Endodermal cell (in vitro differentiated cells): Measurements from ENCODE around the gene OR8K5. TPM values are rescaled to one million over a fixed set of nuclear protein-coding genes. Genes with fewer than 3 reads are reported as not detected.

Experiments
- DNase-seq: peaks from one replicate; pipeline ENCODE4 v3.0.0-alpha.2; 2017
- H3K27ac ChIP-seq: 2 replicates; pipeline ENCODE4 v1.5.1; 2013; ENCODE audit warnings: mild to moderate bottlenecking, low read depth, low read length, moderate library complexity
- H3K27me3 ChIP-seq: 2 replicates; pipeline ENCODE4 v1.6.1; 2013; ENCODE audit warnings: mild to moderate bottlenecking, low read length, moderate library complexity; ENCODE audit not compliant: insufficient read depth, control insufficient read depth, poor library complexity, severe bottlenecking
- H3K36me3 ChIP-seq: 2 replicates; pipeline ENCODE4 v1.7.0; 2013; ENCODE audit warnings: mild to moderate bottlenecking, low read length, moderate library complexity; ENCODE audit not compliant: control insufficient read depth, insufficient read depth
- H3K4me1 ChIP-seq: one replicate; pipeline ENCODE4 v1.7.0; 2013; ENCODE audit warnings: low read length; ENCODE audit not compliant: control insufficient read depth, insufficient read depth
- H3K4me3 ChIP-seq: 2 replicates; pipeline ENCODE4 v1.5.1; 2013; ENCODE audit warnings: mild to moderate bottlenecking, low read length, moderate library complexity
- H3K9ac ChIP-seq: 2 replicates; pipeline ENCODE4 v1.6.1; 2013; ENCODE audit warnings: mild to moderate bottlenecking, low read length, moderate library complexity; ENCODE audit not compliant: poor library complexity, severe bottlenecking; ENCODE audit errors: extremely low read depth
- H3K9me3 ChIP-seq: 2 replicates; pipeline ENCODE4 v1.6.1; 2013; ENCODE audit warnings: mild to moderate bottlenecking, low read length, moderate library complexity; ENCODE audit not compliant: control insufficient read depth
- H3K27ac Mint-ChIP-seq: 2 replicates; pipeline ENCODE4 v1.8.0; 2020; ENCODE audit warnings: mixed read lengths
- H3K27me3 Mint-ChIP-seq: 2 replicates; pipeline ENCODE4 v1.8.0; 2021; ENCODE audit warnings: mild to moderate bottlenecking, mixed read lengths; ENCODE audit not compliant: insufficient read depth
- H3K36me3 Mint-ChIP-seq: 2 replicates; pipeline ENCODE4 v1.8.0; 2020; ENCODE audit warnings: low read depth, mixed read lengths
- H3K4me1 Mint-ChIP-seq: 2 replicates; pipeline ENCODE4 v1.8.0; 2020; ENCODE audit warnings: mixed read lengths
- H3K4me3 Mint-ChIP-seq: 2 replicates; pipeline ENCODE4 v1.8.0; 2020; ENCODE audit warnings: mild to moderate bottlenecking, moderate library complexity, mixed read lengths
- H3K9me3 Mint-ChIP-seq: 2 replicates; pipeline ENCODE4 v1.8.0; 2020; ENCODE audit warnings: mild to moderate bottlenecking, mixed read lengths
- CTCF ChIP-seq: fragments of 200-600 bp; sonication (generic); conservative IDR thresholded peaks from 2 replicates; pipeline ENCODE4 v1.5.0; 2021; ENCODE audit warnings: antibody characterized with exemption, mild to moderate bottlenecking
- WGBS, 2 experiments: methylation state at CpG; one replicate each; pipeline versions ENCODE4 v1.1.5 to v1.1.7; 2013; ENCODE audit warnings: missing lambda C conversion rate in 2 of 2, mixed read lengths in 1 of 2; ENCODE audit not compliant: insufficient coverage in 1 of 2, insufficient read length in 1 of 2; 5-methylcytosine and 5-hydroxymethylcytosine counted together
- total RNA-seq, 2 donors: library from RNA; stranded (reverse); fragmentation: NEBNext Ultra II Directional in 1 of 2; extraction: Animal tissue kit (Norgen Biotek cat#: 25700) in 1 of 2; gene quantifications; 2 replicates in 1 of 2; 3 replicates in 1 of 2; pipeline ENCODE4 v1.2.1, GENCODE V29; 2021

Gene OR8K5
- total RNA-seq, 2 donors from 2014 or later: not detected

GRCh38 chr11:56176318-56176717, 16.2 kb upstream of the OR8K5 start, which contains the start of gene OR5J2:
OR5J2 (plus strand) TSS chr11:56176618; CDS start chr11:56176618, 0 bp downstream.
- Histone ChIP-seq H3K27ac (no peak within 1 kb of the TSS), H3K4me3 (no peak within 1 kb of the TSS), H3K9ac (no peak within 1 kb of the TSS), H3K36me3 (no peaks in the 10 kb centered on the region), H3K4me1 (no peaks in the 10 kb centered on the region), H3K27me3 (no peaks in the 10 kb centered on the region), H3K9me3 (peaks cover 10% of the 10 kb centered on the region)
- H3K4me1 Mint-ChIP-seq: no peaks in the 10 kb centered on the region
- H3K9me3 Mint-ChIP-seq: peaks cover 4% of the 10 kb centered on the region
- no peak for DNase-seq
- H3K27ac Mint-ChIP-seq: no peak within 1 kb of the TSS
- 82% methylated on average over 1 of the region's 1 CpG; no CpG with 5 or more reads in 1 of the 2 experiments for WGBS, 2 experiments
- no peaks in the 10 kb centered on the region for H3K36me3 Mint-ChIP-seq
- TF ChIP-seq CTCF: no peak
- H3K4me3 Mint-ChIP-seq: no peak within 1 kb of the TSS
- H3K27me3 Mint-ChIP-seq: no peaks in the 10 kb centered on the region

GRCh38 chr11:56172256-56172830, 12.2 kb upstream of the OR8K5 start:
- Mint-ChIP-seq H3K27ac (no peak overlapping the region), H3K4me1 (peaks cover 5% of the 10 kb centered on the region)
- DNase-seq: no peak

GRCh38 chr11:56163804-56164203, 3.7 kb upstream of the OR8K5 start:
- H3K27me3 Mint-ChIP-seq: no peaks in the 10 kb centered on the region
- 83 to 91% methylated on average over 2 to 3 of the region's 3 CpGs for WGBS, 2 experiments

More at GRCh38 chr11:56172256-56172830, 12.2 kb upstream of the OR8K5 start:
- H3K9ac ChIP-seq: no peak overlapping the region
- TF ChIP-seq CTCF: no peak
- H3K9me3 ChIP-seq: no peaks in the 10 kb centered on the region
- H3K36me3 ChIP-seq: no peaks in the 10 kb centered on the region
- H3K36me3 Mint-ChIP-seq: no peaks in the 10 kb centered on the region
- H3K4me1 ChIP-seq: no peaks in the 10 kb centered on the region
- no peak overlapping the region for H3K4me3 Mint-ChIP-seq
- H3K27ac ChIP-seq: no peak overlapping the region
- no peaks in the 10 kb centered on the region for H3K27me3 Mint-ChIP-seq
- H3K27me3 ChIP-seq: no peaks in the 10 kb centered on the region
- H3K4me3 ChIP-seq: no peak overlapping the region
- WGBS, 2 experiments: 92 to 96% methylated on average over 2 to 3 of the region's 3 CpGs
- H3K9me3 Mint-ChIP-seq: no peaks in the 10 kb centered on the region

More at GRCh38 chr11:56163804-56164203, 3.7 kb upstream of the OR8K5 start:
- H3K9me3 ChIP-seq: no peaks in the 10 kb centered on the region
- no peaks in the 10 kb centered on the region for H3K36me3 ChIP-seq
- no peaks in the 10 kb centered on the region for H3K4me1 ChIP-seq
- no peak for DNase-seq
- no peak overlapping the region for H3K9ac ChIP-seq
- no peak for TF ChIP-seq CTCF
- H3K27ac Mint-ChIP-seq: no peak overlapping the region
- no peaks in the 10 kb centered on the region for H3K27me3 ChIP-seq
- peaks cover 5% of the 10 kb centered on the region for H3K4me1 Mint-ChIP-seq
- no peaks in the 10 kb centered on the region for H3K36me3 Mint-ChIP-seq
- no peak overlapping the region for H3K4me3 ChIP-seq
- H3K27ac ChIP-seq: no peak overlapping the region
- H3K4me3 Mint-ChIP-seq: no peak overlapping the region
- no peaks in the 10 kb centered on the region for H3K9me3 Mint-ChIP-seq
